ENCODE results near the gene SMPDL3A. TPM values are rescaled to one million over a fixed set of nuclear protein-coding genes. Genes with fewer than 3 reads are reported as not detected.
"Not testable (repeated sequence)": the region's sequence is repeated elsewhere in the genome, so short reads cannot be mapped to it uniquely, and the experiment has no call there.

Gene SMPDL3A, protein sequence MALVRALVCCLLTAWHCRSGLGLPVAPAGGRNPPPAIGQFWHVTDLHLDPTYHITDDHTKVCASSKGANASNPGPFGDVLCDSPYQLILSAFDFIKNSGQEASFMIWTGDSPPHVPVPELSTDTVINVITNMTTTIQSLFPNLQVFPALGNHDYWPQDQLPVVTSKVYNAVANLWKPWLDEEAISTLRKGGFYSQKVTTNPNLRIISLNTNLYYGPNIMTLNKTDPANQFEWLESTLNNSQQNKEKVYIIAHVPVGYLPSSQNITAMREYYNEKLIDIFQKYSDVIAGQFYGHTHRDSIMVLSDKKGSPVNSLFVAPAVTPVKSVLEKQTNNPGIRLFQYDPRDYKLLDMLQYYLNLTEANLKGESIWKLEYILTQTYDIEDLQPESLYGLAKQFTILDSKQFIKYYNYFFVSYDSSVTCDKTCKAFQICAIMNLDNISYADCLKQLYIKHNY
- total RNA-seq (under 1 TPM; 0.22 to 0.52 TPM), total RNA-seq (0 to 2.1 (median 0.13) reads per million in 172 experiments)
- 1.1 TPM for polyA plus RNA-seq (2013, experiment 1 of 2)
- polyA plus RNA-seq (2013, experiment 2 of 2), result 0.91 TPM

DNA sequence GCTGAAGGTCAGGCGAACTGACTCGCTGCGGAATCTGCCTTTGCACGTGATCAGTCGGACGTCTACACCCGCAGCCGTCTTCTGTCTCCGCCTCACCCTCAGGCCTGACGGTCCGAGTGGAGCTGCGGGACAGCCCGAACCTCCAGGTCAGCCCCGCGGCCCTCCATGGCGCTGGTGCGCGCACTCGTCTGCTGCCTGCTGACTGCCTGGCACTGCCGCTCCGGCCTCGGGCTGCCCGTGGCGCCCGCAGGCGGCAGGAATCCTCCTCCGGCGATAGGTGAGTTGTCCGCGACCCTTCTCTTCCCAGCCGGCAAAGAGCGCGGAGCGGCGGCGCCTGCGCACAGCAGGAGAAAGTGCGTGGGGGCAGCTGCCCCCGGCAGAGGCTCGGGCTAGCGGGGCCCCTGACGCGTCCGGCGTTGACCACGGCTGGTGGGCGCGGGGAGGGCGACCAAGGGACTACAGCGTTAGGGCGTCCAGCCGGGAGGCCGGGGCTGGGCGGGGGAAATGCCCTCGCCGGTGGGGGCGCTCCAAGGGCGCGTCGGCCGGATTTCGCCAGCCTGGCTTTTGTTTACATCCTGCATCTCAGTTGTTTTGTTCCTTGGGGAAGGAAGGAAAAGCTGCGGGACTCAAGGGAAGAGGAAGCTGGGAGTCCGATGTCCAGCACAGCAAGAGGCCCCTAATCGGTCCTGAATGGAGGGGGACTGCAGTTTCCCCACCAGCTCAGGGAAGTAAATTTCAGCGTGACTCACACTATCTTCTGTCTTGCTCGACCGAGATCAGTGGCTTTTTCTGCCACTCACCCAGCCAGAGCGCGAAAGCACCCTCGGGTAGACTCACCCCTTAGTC lies at the start of gene SMPDL3A:
TSS of gene SMPDL3A (plus strand) at position 77 of the 846 bp plus-strand sequence. CDS start at position 166, 89 bp downstream.
- H3K4me3 ChIP-seq (ENCODE audit: low read length), result peak within 1 kb of the TSS; percentile 42
- H3K27ac ChIP-seq (ENCODE audit: low read depth in 1 of 2, low read length in 2 of 2), result no peak within 1 kb of the TSS
- no peaks in the 10 kb centered on the region for H3K36me3 Mint-ChIP-seq (ENCODE audit: low read depth)
- H3K27me3 ChIP-seq (ENCODE audit: control insufficient read depth in 1 of 2, insufficient read depth in 2 of 2, low read length in 2 of 2), result peaks cover 21 to 52% of the 10 kb centered on the region in 2 experiments
- ChIA-PET POLR2A (no interaction called here), CTCF (no interaction called here)
- ATAC-seq (ENCODE audit: poor library complexity) (no peak), DNase-seq (peak in 3 of 14 experiments; percentile 3 to 53 (median 49))
- peaks cover 16% of the 10 kb centered on the region for H3K4me1 Mint-ChIP-seq (ENCODE audit: low read depth)
- H3K27me3 Mint-ChIP-seq, result peaks cover 71% of the 10 kb centered on the region
- H3K4me3 Mint-ChIP-seq, result peak within 1 kb of the TSS; percentile 76
- no peaks in the 10 kb centered on the region for H3K36me3 ChIP-seq (ENCODE audit: insufficient read depth, low read length)
- no peak within 1 kb of the TSS for H3K27ac Mint-ChIP-seq
- TF ChIP-seq, protein P1, sequence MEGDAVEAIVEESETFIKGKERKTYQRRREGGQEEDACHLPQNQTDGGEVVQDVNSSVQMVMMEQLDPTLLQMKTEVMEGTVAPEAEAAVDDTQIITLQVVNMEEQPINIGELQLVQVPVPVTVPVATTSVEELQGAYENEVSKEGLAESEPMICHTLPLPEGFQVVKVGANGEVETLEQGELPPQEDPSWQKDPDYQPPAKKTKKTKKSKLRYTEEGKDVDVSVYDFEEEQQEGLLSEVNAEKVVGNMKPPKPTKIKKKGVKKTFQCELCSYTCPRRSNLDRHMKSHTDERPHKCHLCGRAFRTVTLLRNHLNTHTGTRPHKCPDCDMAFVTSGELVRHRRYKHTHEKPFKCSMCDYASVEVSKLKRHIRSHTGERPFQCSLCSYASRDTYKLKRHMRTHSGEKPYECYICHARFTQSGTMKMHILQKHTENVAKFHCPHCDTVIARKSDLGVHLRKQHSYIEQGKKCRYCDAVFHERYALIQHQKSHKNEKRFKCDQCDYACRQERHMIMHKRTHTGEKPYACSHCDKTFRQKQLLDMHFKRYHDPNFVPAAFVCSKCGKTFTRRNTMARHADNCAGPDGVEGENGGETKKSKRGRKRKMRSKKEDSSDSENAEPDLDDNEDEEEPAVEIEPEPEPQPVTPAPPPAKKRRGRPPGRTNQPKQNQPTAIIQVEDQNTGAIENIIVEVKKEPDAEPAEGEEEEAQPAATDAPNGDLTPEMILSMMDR (IDR thresholded peaks at IDR 0.05), result no peak
- H3K4me1 ChIP-seq (ENCODE audit: insufficient read depth, low read length), result peaks cover 8% of the 10 kb centered on the region
- H3K9me3 ChIP-seq (ENCODE audit: control insufficient read depth in 1 of 2, insufficient read depth in 1 of 2, low read length in 2 of 2), result no peaks in the 10 kb centered on the region
- intact Hi-C loops (cut with DNase I, micrococcal nuclease), result no loop called here
- no peaks in the 10 kb centered on the region for H3K9me3 Mint-ChIP-seq

DNA sequence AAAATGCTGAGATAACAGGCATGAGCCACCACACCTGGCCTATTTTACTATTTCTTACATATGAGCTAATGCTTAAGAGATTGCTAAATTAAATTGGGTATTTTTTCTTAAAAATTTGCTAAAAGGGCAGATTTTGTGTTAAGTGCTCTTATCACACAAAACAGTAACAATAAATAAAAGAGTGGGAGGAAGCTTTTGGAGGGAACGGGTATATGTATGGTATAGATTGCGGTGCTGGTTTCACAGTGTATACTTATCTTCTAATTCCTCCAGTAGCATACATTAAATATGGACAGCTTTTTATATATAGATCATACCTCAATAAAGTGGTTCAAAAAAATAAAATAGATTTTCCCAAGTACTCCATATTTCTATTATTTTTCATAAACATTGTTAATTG lies 49.0 kb upstream of the SMPDL3A start:
- POLR2A ChIA-PET, result no interaction called here

DNA sequence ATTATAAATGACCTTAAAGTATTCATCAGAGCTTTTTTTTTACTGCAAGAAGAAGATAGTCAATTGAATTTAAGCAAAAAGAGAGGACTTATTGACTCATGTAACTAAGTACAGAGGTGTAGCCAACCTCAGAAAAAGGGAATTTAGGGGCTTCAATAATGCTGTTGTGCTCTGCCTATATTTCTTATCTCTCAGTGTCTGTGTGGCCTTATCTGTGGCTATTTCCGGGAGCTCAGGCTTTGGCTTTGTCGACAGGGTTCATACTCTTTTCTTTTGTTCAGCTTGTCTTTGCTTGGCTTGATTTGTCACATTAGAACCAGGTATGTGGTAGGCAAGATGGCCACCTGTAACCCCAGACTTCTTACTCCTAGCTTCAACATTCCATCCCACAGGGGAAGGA lies 48.1 kb upstream of the SMPDL3A start:
- no peaks in the 10 kb centered on the region for H3K36me3 Mint-ChIP-seq (ENCODE audit: low read depth)
- CTCF ChIA-PET, result interaction anchor here (0.9 kb wide), 1 partner anchor 11 kb away, joined by 3 read pairs; no protein-coding TSS in a partner anchor
- Histone ChIP-seq H3K27me3 (ENCODE audit: control insufficient read depth in 1 of 2, insufficient read depth in 2 of 2, low read length in 2 of 2) (no peaks in the 10 kb centered on the region), H3K4me1 (ENCODE audit: insufficient read depth, low read length) (no peaks in the 10 kb centered on the region), H3K4me3 (ENCODE audit: low read length) (no peak overlapping the region), H3K9me3 (ENCODE audit: control insufficient read depth in 1 of 2, insufficient read depth in 1 of 2, low read length in 2 of 2) (no peaks in the 10 kb centered on the region), H3K36me3 (ENCODE audit: insufficient read depth, low read length) (no peaks in the 10 kb centered on the region), H3K27ac (ENCODE audit: low read depth in 1 of 2, low read length in 2 of 2) (no peak overlapping the region)
- no peak overlapping the region for H3K4me3 Mint-ChIP-seq
- TF ChIP-seq, protein P1 (IDR thresholded peaks at IDR 0.05), result no peak
- intact Hi-C loops (cut with DNase I, micrococcal nuclease), result no loop called here
- no peak overlapping the region for H3K27ac Mint-ChIP-seq
- H3K9me3 Mint-ChIP-seq, result no peaks in the 10 kb centered on the region
- POLR2A ChIA-PET, result no interaction called here
- peaks cover 6% of the 10 kb centered on the region for H3K27me3 Mint-ChIP-seq
- no peak for DNase-seq
- no peak for ATAC-seq (ENCODE audit: poor library complexity)
- H3K4me1 Mint-ChIP-seq (ENCODE audit: low read depth), result no peaks in the 10 kb centered on the region

More for the DNA sequence above, 49.0 kb upstream of the SMPDL3A start:
- H3K27me3 ChIP-seq (ENCODE audit: control insufficient read depth in 1 of 2, insufficient read depth in 2 of 2, low read length in 2 of 2), result no peaks in the 10 kb centered on the region
- Mint-ChIP-seq H3K36me3 (ENCODE audit: low read depth) (no peaks in the 10 kb centered on the region), H3K4me3 (no peak overlapping the region), H3K9me3 (no peaks in the 10 kb centered on the region), H3K27ac (no peak overlapping the region), H3K4me1 (ENCODE audit: low read depth) (no peaks in the 10 kb centered on the region), H3K27me3 (peaks cover 6% of the 10 kb centered on the region)
- intact Hi-C loops (cut with DNase I, micrococcal nuclease), result no loop called here
- H3K9me3 ChIP-seq (ENCODE audit: control insufficient read depth in 1 of 2, insufficient read depth in 1 of 2, low read length in 2 of 2), result no peaks in the 10 kb centered on the region
- CTCF ChIA-PET, result interaction anchor here (0.9 kb wide), 1 partner anchor 10 kb away, joined by 3 read pairs; no protein-coding TSS in a partner anchor
- no peaks in the 10 kb centered on the region for H3K36me3 ChIP-seq (ENCODE audit: insufficient read depth, low read length)
- H3K27ac ChIP-seq (ENCODE audit: low read depth in 1 of 2, low read length in 2 of 2), result no peak overlapping the region
- no peak for DNase-seq
- no peaks in the 10 kb centered on the region for H3K4me1 ChIP-seq (ENCODE audit: insufficient read depth, low read length)
- no peak overlapping the region for H3K4me3 ChIP-seq (ENCODE audit: low read length)
- TF ChIP-seq, protein P1 (IDR thresholded peaks at IDR 0.05), result no peak
- ATAC-seq (ENCODE audit: poor library complexity), result no peak

DNA sequence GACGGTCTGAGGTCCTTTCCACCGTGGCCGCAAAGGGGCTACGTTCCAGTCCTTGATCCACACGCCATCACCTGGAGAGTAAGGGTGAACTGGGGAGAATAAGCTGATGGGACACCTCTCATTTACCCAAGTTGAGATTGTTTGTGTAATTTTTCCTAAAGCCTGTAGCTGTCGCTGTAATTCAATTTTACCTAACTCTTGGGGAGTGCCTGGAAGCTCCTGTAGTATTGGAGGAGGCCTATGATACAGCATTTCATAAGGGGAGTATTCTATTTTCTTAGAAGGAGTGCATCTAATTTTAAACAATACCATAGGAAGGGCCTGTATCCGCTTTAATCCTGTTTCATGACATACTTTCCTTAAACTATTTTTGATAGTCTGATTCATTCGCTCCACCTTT lies 44.8 kb upstream of the SMPDL3A start:
- H3K27ac Mint-ChIP-seq; H3K36me3 Mint-ChIP-seq (ENCODE audit: low read depth); H3K27me3 ChIP-seq (ENCODE audit: control insufficient read depth in 1 of 2, insufficient read depth in 2 of 2, low read length in 2 of 2); POLR2A ChIA-PET; H3K9me3 Mint-ChIP-seq; H3K4me1 Mint-ChIP-seq (ENCODE audit: low read depth); H3K27ac ChIP-seq (ENCODE audit: low read depth in 1 of 2, low read length in 2 of 2); H3K36me3 ChIP-seq (ENCODE audit: insufficient read depth, low read length); CTCF ChIA-PET; intact Hi-C loops (cut with DNase I, micrococcal nuclease); ATAC-seq (ENCODE audit: poor library complexity); H3K9me3 ChIP-seq (ENCODE audit: control insufficient read depth in 1 of 2, insufficient read depth in 1 of 2, low read length in 2 of 2); H3K4me3 Mint-ChIP-seq; H3K27me3 Mint-ChIP-seq; H3K4me1 ChIP-seq (ENCODE audit: insufficient read depth, low read length); H3K4me3 ChIP-seq (ENCODE audit: low read length): not testable (repeated sequence)
- DNase-seq, result peak in 1 of 14 experiments; percentile 19

Data from CD4-positive, alpha-beta T cell (primary cell).